GM10248 (cell line): ENCODE data around the gene COPG1.
"Not testable (repeated sequence)": the region's sequence is repeated elsewhere in the genome, so short reads cannot be mapped to it uniquely, and the experiment has no call there.

Source experiments
- CTCF ChIA-PET: fragments of 300-600 bp; sonication (Branson Sonifier 250); formaldehyde crosslinking; extraction: SDS; loops from one replicate; lab custom pipeline; 2021; ENCODE audit warnings: antibody characterized with exemption; lab: Yijun Ruan, JAX
- POLR2A ChIA-PET: fragments of 350-650 bp; sonication (Branson Sonifier 250); formaldehyde crosslinking; extraction: SDS; loops from one replicate; lab custom pipeline; 2020; ENCODE audit warnings: antibody characterized with exemption; lab: Yijun Ruan, JAX
- DNase-seq: peaks from one replicate; pipeline ENCODE4 v3.0.0; 2012; ENCODE audit errors: extremely low spot score
- CTCF ChIP-seq: IDR thresholded peaks from 2 replicates; pipeline ENCODE4 v1.5.1; 2012; ENCODE audit warnings: mild to moderate bottlenecking, low read depth; ENCODE audit errors: extremely low read depth, missing control alignments, control extremely low read depth

COPG1 gene

GRCh38 chr3:129211772-129212171, 37.6 kb upstream of the COPG1 start:
- DNase-seq, result no peak
- POLR2A ChIA-PET, result no interaction called here
- TF ChIP-seq CTCF, result no peak
- CTCF ChIA-PET, result interaction anchor here (1.0 kb wide), 1 partner anchor 11 kb away, joined by 3 read pairs; no protein-coding TSS in a partner anchor

- ChIA-PET POLR2A (interaction anchor here (0.6 kb wide), 1 partner anchor 63 kb away, joined by 3 read pairs; no protein-coding TSS in a partner anchor), CTCF (interaction anchor here (1.1 to 2.2 kb wide), 3 partner anchors 10 to 33 kb away, joined by 3 to 9 read pairs (median 3); no protein-coding TSS in a partner anchor)
- DNase-seq, result no peak
- no peak for TF ChIP-seq CTCF
Observed at GRCh38 chr3:129213238-129213637, 36.2 kb upstream of the COPG1 start.

- TF ChIP-seq CTCF, result no peak
- ChIA-PET CTCF (interaction anchor here (1.4 kb wide), 1 partner anchor 27 kb away, joined by 7 read pairs; no protein-coding TSS in a partner anchor), POLR2A (no interaction called here)
- DNase-seq, result no peak
Observed at GRCh38 chr3:129218742-129219141, 30.7 kb upstream of the COPG1 start.

- CTCF ChIA-PET, result interaction anchor here (1.0 to 4.7 kb wide), 5 partner anchors 9 to 255 kb away, joined by 3 to 26 read pairs (median 4); no protein-coding TSS in a partner anchor
- DNase-seq, result not testable (repeated sequence)
- POLR2A ChIA-PET, result interaction anchor here (0.6 kb wide), 2 partner anchors 58 to 158 kb away, joined by 3 to 6 read pairs; no protein-coding TSS in a partner anchor
Observed at GRCh38 chr3:129224387-129224786, 25.0 kb upstream of the COPG1 start.

- no peak for DNase-seq
- no peak for TF ChIP-seq CTCF
- ChIA-PET POLR2A (interaction anchor here (0.6 kb wide), 2 partner anchors 57 to 159 kb away, joined by 3 to 6 read pairs; no protein-coding TSS in a partner anchor), CTCF (interaction anchor here (1.1 to 4.7 kb wide), 4 partner anchors 9 to 20 kb away, joined by 3 to 26 read pairs (median 4); no protein-coding TSS in a partner anchor)
Observed at GRCh38 chr3:129224984-129225393, 24.4 kb upstream of the COPG1 start.

GRCh38 chr3:129226374-129226773, 23.0 kb upstream of the COPG1 start:
- ChIA-PET POLR2A (no interaction called here), CTCF (interaction anchor here (4.7 kb wide), 1 partner anchor 19 kb away, joined by 26 read pairs; no protein-coding TSS in a partner anchor)
- DNase-seq, result no peak
- no peak for TF ChIP-seq CTCF
